BE2C (cell line): Measurements from ENCODE around the gene LRRC32.
A peak's percentile ranks its signal among the peaks of the same experiment; 100 is the strongest.
"Not testable (repeated sequence)": the region's sequence is repeated elsewhere in the genome, so short reads cannot be mapped to it uniquely, and the experiment has no call there.

ENCODE experiments used
- DNase-seq: peaks from one replicate; pipeline ENCODE4 v3.0.0-alpha.2; 2020
- H3K27me3 ChIP-seq: fragments of 250-450 bp; sonication (Bioruptor Pico); 2 replicates; pipeline ENCODE4 v1.5.1; 2020; ENCODE audit warnings: mild to moderate bottlenecking
- H3K36me3 ChIP-seq: fragments of 250-450 bp; sonication (Bioruptor Pico); 2 replicates; pipeline ENCODE4 v1.5.1; 2020; ENCODE audit warnings: mild to moderate bottlenecking
- H3K4me1 ChIP-seq: fragments of 250-450 bp; sonication (Bioruptor Pico); 2 replicates; pipeline ENCODE4 v1.5.1; 2020
- H3K4me3 ChIP-seq: 2 replicates; pipeline ENCODE4 v1.5.1; 2011; ENCODE audit warnings: low read depth, low read length
- H3K9me3 ChIP-seq: fragments of 250-450 bp; sonication (Bioruptor Pico); 2 replicates; pipeline ENCODE4 v1.5.1; 2020
- TF ChIP-seq, protein P1 (sequence below): IDR thresholded peaks from 2 replicates; pipeline ENCODE4 v1.5.1; 2012; ENCODE audit warnings: mild to moderate bottlenecking, low read depth, low read length

Gene LRRC32

DNA sequence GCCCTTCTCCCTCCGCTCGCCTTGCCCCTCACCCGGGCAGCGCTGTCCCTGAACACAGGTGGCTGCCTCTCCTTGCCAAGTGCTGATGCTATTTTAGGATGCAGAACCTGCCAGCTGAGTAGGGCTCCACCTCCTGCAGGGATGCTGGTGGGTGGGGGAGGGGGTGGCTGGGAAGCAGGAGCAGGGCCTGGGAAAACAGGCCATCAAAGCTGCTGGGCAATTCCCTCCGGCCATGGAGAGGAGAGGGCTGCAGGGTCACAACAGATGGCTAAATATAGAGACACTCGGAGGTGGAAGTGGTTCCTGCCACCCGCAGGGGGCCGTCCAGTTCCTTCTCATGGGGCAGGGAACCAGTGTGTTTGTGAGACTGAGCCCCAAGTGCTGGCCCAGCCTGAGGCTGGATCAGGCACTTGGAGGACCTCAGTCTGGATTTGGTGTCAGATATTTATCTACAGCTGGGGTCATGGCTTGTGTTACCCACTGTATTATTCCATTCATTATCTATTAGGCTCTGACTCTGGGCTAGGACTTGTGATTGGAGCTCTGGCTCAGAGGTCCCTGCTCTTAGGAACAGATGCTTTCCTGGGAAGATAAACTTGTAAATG lies 59.6 kb downstream of the LRRC32 start:
- TF ChIP-seq, protein P1, sequence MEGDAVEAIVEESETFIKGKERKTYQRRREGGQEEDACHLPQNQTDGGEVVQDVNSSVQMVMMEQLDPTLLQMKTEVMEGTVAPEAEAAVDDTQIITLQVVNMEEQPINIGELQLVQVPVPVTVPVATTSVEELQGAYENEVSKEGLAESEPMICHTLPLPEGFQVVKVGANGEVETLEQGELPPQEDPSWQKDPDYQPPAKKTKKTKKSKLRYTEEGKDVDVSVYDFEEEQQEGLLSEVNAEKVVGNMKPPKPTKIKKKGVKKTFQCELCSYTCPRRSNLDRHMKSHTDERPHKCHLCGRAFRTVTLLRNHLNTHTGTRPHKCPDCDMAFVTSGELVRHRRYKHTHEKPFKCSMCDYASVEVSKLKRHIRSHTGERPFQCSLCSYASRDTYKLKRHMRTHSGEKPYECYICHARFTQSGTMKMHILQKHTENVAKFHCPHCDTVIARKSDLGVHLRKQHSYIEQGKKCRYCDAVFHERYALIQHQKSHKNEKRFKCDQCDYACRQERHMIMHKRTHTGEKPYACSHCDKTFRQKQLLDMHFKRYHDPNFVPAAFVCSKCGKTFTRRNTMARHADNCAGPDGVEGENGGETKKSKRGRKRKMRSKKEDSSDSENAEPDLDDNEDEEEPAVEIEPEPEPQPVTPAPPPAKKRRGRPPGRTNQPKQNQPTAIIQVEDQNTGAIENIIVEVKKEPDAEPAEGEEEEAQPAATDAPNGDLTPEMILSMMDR = peak; percentile 54
- H3K27me3 ChIP-seq = no peaks in the 10 kb centered on the region
- no peaks in the 10 kb centered on the region for H3K9me3 ChIP-seq
- peak; percentile 78 for DNase-seq
- peaks cover 40% of the 10 kb centered on the region for H3K4me1 ChIP-seq
- 0 out of 2 replicates have a peak overlapping the region, but pooled peaks have one; percentile 1 for H3K4me3 ChIP-seq
- H3K36me3 ChIP-seq = no peaks in the 10 kb centered on the region

DNA sequence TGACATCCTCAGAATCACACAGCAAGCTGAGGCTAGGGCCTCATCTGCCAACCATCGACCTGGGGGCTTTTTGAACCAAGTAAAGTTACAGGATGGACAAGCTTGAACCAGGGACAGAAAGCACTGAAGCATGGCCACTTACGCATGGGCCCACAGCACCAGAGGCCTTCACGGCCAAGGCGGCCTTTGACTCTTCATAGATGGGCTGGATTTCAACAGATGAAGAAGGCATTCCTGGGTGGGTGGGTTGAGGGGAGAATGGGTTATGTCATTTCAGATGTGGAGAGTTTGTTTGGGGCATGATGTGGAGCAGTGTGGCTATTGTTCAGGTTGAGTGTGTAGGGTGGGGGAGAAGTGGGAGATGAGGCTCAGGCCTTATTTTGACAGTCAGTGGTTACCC lies 60.2 kb downstream of the LRRC32 start:
- H3K36me3 ChIP-seq = no peaks in the 10 kb centered on the region
- H3K9me3 ChIP-seq = no peaks in the 10 kb centered on the region
- no peaks in the 10 kb centered on the region for H3K27me3 ChIP-seq
- peaks cover 36% of the 10 kb centered on the region for H3K4me1 ChIP-seq
- H3K4me3 ChIP-seq = no peak overlapping the region
- no peak for DNase-seq
- TF ChIP-seq, protein P1 = no peak

DNA sequence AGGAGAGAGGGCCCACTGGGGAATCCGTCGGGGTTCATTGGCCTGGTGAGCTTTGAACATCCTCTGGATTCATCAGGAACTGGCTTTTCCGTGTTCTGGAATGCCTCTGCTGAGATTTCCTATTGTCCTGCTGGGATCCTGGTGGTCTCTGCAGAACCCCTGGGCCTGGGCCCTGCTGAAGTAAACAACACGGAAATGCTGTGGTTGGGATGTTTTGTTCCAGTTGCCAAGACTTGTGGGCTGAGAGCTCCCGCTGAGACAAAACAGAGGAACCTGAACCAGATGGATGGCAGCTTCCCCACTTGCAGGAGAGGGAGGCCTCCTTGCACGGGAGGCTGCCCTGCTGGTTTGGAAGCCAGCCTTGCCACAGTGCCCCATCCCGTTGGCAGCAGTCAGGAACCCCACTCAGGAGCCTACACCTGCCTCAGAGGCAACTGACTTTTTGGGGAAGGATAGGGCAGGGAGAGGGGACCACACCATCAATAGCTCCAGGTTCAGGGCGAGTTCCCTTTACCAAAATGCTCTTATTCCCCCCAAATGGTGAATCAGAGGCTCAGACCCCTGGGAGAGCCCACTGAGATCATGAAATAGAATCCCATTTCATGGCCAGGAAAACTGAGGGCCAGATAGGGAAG lies 60.7 kb downstream of the LRRC32 start:
- Histone ChIP-seq H3K4me3 (no peak overlapping the region), H3K36me3 (no peaks in the 10 kb centered on the region), H3K9me3 (no peaks in the 10 kb centered on the region), H3K4me1 (peaks cover 35% of the 10 kb centered on the region), H3K27me3 (no peaks in the 10 kb centered on the region)
- no peak for DNase-seq
- TF ChIP-seq, protein P1 = no peak

DNA sequence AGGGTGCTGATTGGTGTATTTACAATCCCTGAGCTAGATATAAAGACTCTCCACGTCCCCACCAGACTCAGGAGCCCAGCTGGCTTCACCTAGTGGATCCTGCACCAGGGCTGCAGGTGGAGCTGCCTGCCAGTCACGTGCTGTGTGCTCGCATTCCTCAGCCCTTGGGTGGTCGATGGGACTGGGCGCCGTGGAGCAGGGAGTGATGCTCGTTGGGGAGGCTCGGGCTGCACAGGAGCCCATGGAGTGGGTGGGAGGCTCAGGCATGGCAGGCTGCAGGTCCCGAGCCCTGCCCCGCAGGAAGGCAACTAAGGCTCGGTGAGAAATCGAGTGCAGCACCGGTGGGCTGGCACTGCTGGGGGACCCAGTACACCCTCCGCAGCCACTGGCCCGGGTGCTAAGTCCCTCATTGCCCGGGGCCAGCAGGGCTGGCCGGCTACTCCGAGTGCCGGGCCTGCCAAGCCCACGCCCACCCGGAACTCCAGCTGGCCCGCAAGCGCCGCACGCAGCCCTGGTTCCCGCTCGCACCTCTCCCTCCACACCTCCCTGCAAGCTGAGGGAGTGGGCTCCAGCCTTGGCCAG lies 61.6 kb downstream of the LRRC32 start:
- not testable (repeated sequence) for H3K4me3 ChIP-seq, DNase-seq, H3K9me3 ChIP-seq, H3K27me3 ChIP-seq, H3K36me3 ChIP-seq
- peaks cover 31% of the 10 kb centered on the region for H3K4me1 ChIP-seq

DNA sequence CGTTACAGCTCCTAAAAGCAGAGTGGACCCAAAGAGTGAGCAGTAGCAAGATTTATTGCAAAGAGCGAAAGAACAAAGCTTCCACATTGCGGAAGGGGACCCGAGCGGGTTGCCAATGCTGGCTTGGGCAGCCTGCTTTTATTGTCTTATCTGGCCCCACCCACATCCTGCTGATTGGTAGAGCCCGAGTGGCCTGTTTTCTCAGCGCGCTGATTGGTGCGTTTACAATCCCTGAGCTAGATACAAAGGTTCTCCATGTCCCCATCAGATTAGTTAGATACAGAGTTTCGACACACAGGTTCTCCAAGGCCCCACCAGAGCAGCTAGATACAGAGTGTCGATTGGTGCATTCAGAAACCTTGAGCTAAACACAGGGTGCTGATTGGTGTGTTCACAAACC lies 62.3 kb downstream of the LRRC32 start:
- H3K27me3 ChIP-seq, H3K9me3 ChIP-seq, DNase-seq, H3K4me3 ChIP-seq, H3K36me3 ChIP-seq: not testable (repeated sequence)
- H3K4me1 ChIP-seq = peaks cover 36% of the 10 kb centered on the region
